HCT116 (cell line): Measurements from ENCODE around the gene PIMREG. TPM values are rescaled to one million over a fixed set of nuclear protein-coding genes. Genes with fewer than 3 reads are reported as not detected.

Experiments
- ATAC-seq: fragments of 200-7000 bp; cut with Tn5 transposase; 2 replicates; pipeline ENCODE4 v1.9.1; 2020; ENCODE audit warnings: mild to moderate bottlenecking, moderate library complexity
- BruUV-seq: library from RNA; stranded (reverse); fragments of 400-500 nt; replicated peaks from 2 replicates; lab custom pipeline; 2021; lab: Mats Ljungman, UMichigan
- CTCF ChIA-PET: fragments of 300-600 bp; sonication (Branson Sonifier 250); formaldehyde crosslinking; loops from one replicate; lab custom pipeline; 2021; ENCODE audit warnings: antibody characterized with exemption; lab: Charles Lee
- POLR2A ChIA-PET: fragments of 300-600, 350-600 bp; sonication (Branson Sonifier 250); formaldehyde crosslinking; loops from one replicate; lab custom pipeline; 2021; ENCODE audit warnings: antibody characterized with exemption; lab: Charles Lee
- RAD21 ChIA-PET, 2 experiments: fragments of 300-600 bp; sonication (Branson Sonifier 250); formaldehyde crosslinking; loops; one replicate each; lab custom pipeline; 2023; ENCODE audit warnings: low total read pairs in 2 of 2; ENCODE audit not compliant: uncharacterized antibody in 2 of 2, unreplicated experiment in 2 of 2, low non-redundant PET in 1 of 2; lab: Charles Lee
- DNase-seq: peaks from one replicate; pipeline ENCODE4 v3.0.0-alpha.2; 2010; ENCODE audit warnings: low read depth, low spot score
- H2AFZ ChIP-seq: fragments of 200-600 bp; shearing (Covaris generic), sonication (generic); 2 replicates; pipeline ENCODE4 v1.6.1; 2017; ENCODE audit warnings: low read depth, mixed run types, mixed read lengths, antibody characterized with exemption, low read length; ENCODE audit not compliant: poor library complexity, severe bottlenecking
- H3K27ac ChIP-seq: 2 replicates; pipeline ENCODE4 v1.5.1; 2012; ENCODE audit warnings: low read depth, low read length
- H3K27me3 ChIP-seq: fragments of 200-600 bp; sonication (generic); 2 replicates; pipeline ENCODE4 v1.6.1; 2016; ENCODE audit warnings: mixed run types, low read length, mixed read lengths; ENCODE audit not compliant: insufficient read depth
- H3K36me3 ChIP-seq, 2 experiments: fragments of 200-500 bp in 1 of 2; fragments of 200-600 bp in 1 of 2; sonication (Bioruptor generic) in 1 of 2; sonication (generic) in 1 of 2; 2 replicates each; pipeline versions ENCODE4 v1.5.1 to v1.6.1; 2014 to 2016; ENCODE audit warnings: low read length in 2 of 2, inconsistent platforms in 1 of 2, mixed read lengths in 1 of 2, mixed run types in 1 of 2; ENCODE audit not compliant: insufficient read depth in 2 of 2, control insufficient read depth in 1 of 2
- H3K4me1 ChIP-seq, 2 experiments: fragments of 200-600 bp in 1 of 2; sonication (generic) in 1 of 2; 2 replicates each; pipeline versions ENCODE4 v1.5.1 to v1.6.1; 2012 to 2017; ENCODE audit warnings: low read length in 2 of 2, inconsistent platforms in 1 of 2, mild to moderate bottlenecking in 1 of 2, mixed read lengths in 1 of 2, mixed run types in 1 of 2, moderate library complexity in 1 of 2; ENCODE audit not compliant: insufficient read depth in 2 of 2, control insufficient read depth in 1 of 2
- H3K4me2 ChIP-seq: fragments of 200-600 bp; sonication (generic); 2 replicates; pipeline ENCODE4 v1.6.1; 2017; ENCODE audit warnings: mixed run types, low read length, mixed read lengths
- H3K4me3 ChIP-seq, 2 experiments: fragments of 200-600 bp in 1 of 2; sonication (generic) in 1 of 2; replicated peaks in 1 of 2; 2 replicates each; pipeline ENCODE4 v1.5.1; 2011 to 2016; ENCODE audit warnings: low read length in 2 of 2, control low read depth in 1 of 2, low read depth in 1 of 2, mild to moderate bottlenecking in 1 of 2, mixed read lengths in 1 of 2, mixed run types in 1 of 2
- H3K79me2 ChIP-seq: fragments of 200-600 bp; sonication (generic); 2 replicates; pipeline ENCODE4 v1.6.1; 2017; ENCODE audit warnings: mild to moderate bottlenecking, mixed run types, low read length, moderate library complexity, mixed read lengths; ENCODE audit not compliant: insufficient read depth
- H3K9ac ChIP-seq: fragments of 200-600 bp; sonication (generic); 2 replicates; pipeline ENCODE4 v1.6.1; 2016; ENCODE audit warnings: low read length, mixed read lengths
- H3K9me2 ChIP-seq: fragments of 200-600 bp; sonication (generic), shearing (Covaris generic); 2 replicates; pipeline ENCODE4 v1.6.1; 2017; ENCODE audit warnings: mixed run types, mild to moderate bottlenecking, moderate library complexity; ENCODE audit not compliant: insufficient read depth
- H3K9me3 ChIP-seq, 2 experiments: fragments of 200-500 bp in 1 of 2; fragments of 200-600 bp in 1 of 2; sonication (Bioruptor generic) in 1 of 2; sonication (generic) in 1 of 2; 2 replicates each; pipeline ENCODE4 v1.6.1; 2014 to 2017; ENCODE audit warnings: low read length in 2 of 2, mixed read lengths in 2 of 2, inconsistent platforms in 1 of 2, low read depth in 1 of 2, mild to moderate bottlenecking in 1 of 2, mixed run types in 1 of 2, moderate library complexity in 1 of 2; ENCODE audit not compliant: control insufficient read depth in 1 of 2, insufficient read depth in 1 of 2
- H4K20me1 ChIP-seq: fragments of 200-600 bp; sonication (generic), shearing (Covaris generic); 2 replicates; pipeline ENCODE4 v1.6.1; 2017; ENCODE audit warnings: mixed run types, mild to moderate bottlenecking, moderate library complexity; ENCODE audit not compliant: insufficient read depth
- CBX3 ChIP-seq: IDR thresholded peaks from 2 replicates; pipeline ENCODE4 v1.6.1; 2012; ENCODE audit warnings: low read depth
- CEBPB ChIP-seq: IDR thresholded peaks from 2 replicates; pipeline ENCODE4 v1.6.1; 2012; ENCODE audit warnings: low read depth
- CTCF ChIP-seq, 3 experiments: fragments of 200-600 bp in 1 of 3; sonication (generic) in 1 of 3; IDR thresholded peaks in 2 of 3; conservative IDR thresholded peaks in 1 of 3; 2 replicates each; pipeline ENCODE4 v1.5.1; 2012 to 2017; ENCODE audit warnings: low read depth in 2 of 3, low read length in 2 of 3, antibody characterized with exemption in 1 of 3, borderline replicate concordance in 1 of 3, control low read depth in 1 of 3, mild to moderate bottlenecking in 1 of 3, mixed read lengths in 1 of 3, mixed run types in 1 of 3, moderate library complexity in 1 of 3; ENCODE audit not compliant: insufficient read depth in 1 of 3
- EGR1 ChIP-seq: IDR thresholded peaks from 2 replicates; pipeline ENCODE4 v1.6.1; 2012; ENCODE audit warnings: low read depth
- EZH2 ChIP-seq: fragments of 200-600 bp; sonication (generic); IDR thresholded peaks from 2 replicates; pipeline ENCODE4 v1.6.1; 2017; ENCODE audit warnings: antibody characterized with exemption, mixed run types
- FOSL1 ChIP-seq: IDR thresholded peaks from 2 replicates; pipeline ENCODE4 v1.6.1; 2012; ENCODE audit warnings: low read depth
- JUND ChIP-seq: IDR thresholded peaks from 2 replicates; pipeline ENCODE4 v1.6.1; 2012
- MAX ChIP-seq: IDR thresholded peaks from 2 replicates; pipeline ENCODE4 v1.6.1; 2012
- POLR2AphosphoS5 ChIP-seq: IDR thresholded peaks from 2 replicates; pipeline ENCODE4 v1.6.1; 2011; ENCODE audit warnings: mild to moderate bottlenecking, low read depth, low read length, moderate library complexity
- RAD21 ChIP-seq: IDR thresholded peaks from 2 replicates; pipeline ENCODE4 v1.6.1; 2012; ENCODE audit warnings: low read depth, mild to moderate bottlenecking
- SIN3A ChIP-seq: IDR thresholded peaks from 2 replicates; pipeline ENCODE4 v1.6.1; 2012; ENCODE audit warnings: low read depth
- SP1 ChIP-seq: IDR thresholded peaks from 2 replicates; pipeline ENCODE4 v1.6.1; 2012; ENCODE audit warnings: low read depth
- SRF ChIP-seq: IDR thresholded peaks from 2 replicates; pipeline ENCODE4 v1.6.1; 2012; ENCODE audit warnings: low read depth
- TCF7L2 ChIP-seq: IDR thresholded peaks from 2 replicates; pipeline ENCODE4 v1.7.0; 2011; ENCODE audit warnings: borderline replicate concordance, inconsistent platforms; ENCODE audit not compliant: insufficient read depth, insufficient read length; ENCODE audit errors: extremely low read depth
- ZBTB33 ChIP-seq: IDR thresholded peaks from 2 replicates; pipeline ENCODE4 v1.6.1; 2011; ENCODE audit warnings: mild to moderate bottlenecking, low read length, moderate library complexity; ENCODE audit not compliant: insufficient replicate concordance; ENCODE audit errors: extremely low read depth
- ZNF274 ChIP-seq: fragments of 200-500 bp; sonication (Bioruptor generic); IDR thresholded peaks from 2 replicates; pipeline ENCODE4 v1.6.1; 2014; ENCODE audit warnings: mild to moderate bottlenecking, low read depth, low read length, inconsistent platforms
- intact Hi-C: fragments of 100-400 bp; cut with micrococcal nuclease; formaldehyde crosslinking; loops from 2 replicates; pipeline ENCODE4 v1.10.0; 2022
- total RNA-seq: library from RNA; stranded (reverse); gene quantifications from one replicate; pipeline ENCODE4 v1.2.1, GENCODE V29; 2021; ENCODE audit not compliant: unreplicated experiment

PIMREG gene
- total RNA-seq, 1 experiment from 2014 or later: 57.0 TPM

- Histone ChIP-seq H3K36me3 (no peaks in the 10 kb centered on the region), H3K9me2 (no peaks in the 10 kb centered on the region), H3K4me1 (peaks cover 0 to 4% of the 10 kb centered on the region in 2 experiments; a peak in 1 of 4 replicates), H3K79me2 (no peaks in the 10 kb centered on the region)
- POLR2A ChIA-PET: no interaction called here
- RAD21 ChIA-PET: no interaction called here
- TF ChIP-seq ZNF274 (no peak), SRF (no peak), EGR1 (no peak)
- TF ChIP-seq, all 23 proteins: peak for 0
- Histone ChIP-seq H3K4me3 (no peak overlapping the region), H2AFZ (no peak overlapping the region), H4K20me1 (no peaks in the 10 kb centered on the region), H3K9me3 (no peaks in the 10 kb centered on the region), H3K9ac (no peak overlapping the region), H3K27ac (no peak overlapping the region), H3K4me2 (no peak overlapping the region), H3K27me3 (no peaks in the 10 kb centered on the region)
- intact Hi-C loops: no loop called here
- BruUV-seq: no TSS peak
- DNase-seq: no peak
- ATAC-seq: no peak
- CTCF ChIA-PET: interaction anchor here (1.6 kb wide), 1 partner anchor 11 kb away, joined by 5 read pairs; no protein-coding TSS in a partner anchor
Measured at GRCh38 chr17:6483507-6483906, 39.3 kb downstream of the PIMREG start.

- Histone ChIP-seq H3K9me2 (no peaks in the 10 kb centered on the region), H3K27ac (no peak overlapping the region), H4K20me1 (no peaks in the 10 kb centered on the region), H3K4me3 (no peak overlapping the region), H3K4me2 (no peak overlapping the region), H3K36me3 (no peaks in the 10 kb centered on the region), H3K79me2 (no peaks in the 10 kb centered on the region), H3K9me3 (no peaks in the 10 kb centered on the region), H3K4me1 (peaks cover 0 to 4% of the 10 kb centered on the region in 2 experiments; a peak in 1 of 4 replicates), H2AFZ (no peak overlapping the region), H3K9ac (no peak overlapping the region), H3K27me3 (no peaks in the 10 kb centered on the region)
- CTCF ChIA-PET: no interaction called here
- intact Hi-C loops: no loop called here
- no peak for DNase-seq
- ATAC-seq: no peak
- BruUV-seq: no TSS peak
- RAD21 ChIA-PET: no interaction called here
- POLR2A ChIA-PET: no interaction called here
- TF ChIP-seq CBX3: no peak
- TF ChIP-seq CEBPB: no peak
- no peak for TF ChIP-seq CTCF (IDR thresholded peaks at IDR 0.05 in 2 of 3, conservative IDR thresholded peaks at IDR 0.05 in 1 of 3; ENCODE audit: borderline replicate concordance in 1 of 3, insufficient read depth in 1 of 3, low read depth in 2 of 3, low read length in 2 of 3)
- TF ChIP-seq RAD21: no peak
- no peak for TF ChIP-seq ZBTB33
- no peak for TF ChIP-seq JUND
- no peak for TF ChIP-seq ZNF274
- TF ChIP-seq EGR1: no peak
- no peak for TF ChIP-seq SP1
- no peak for TF ChIP-seq POLR2AphosphoS5
- no peak for TF ChIP-seq FOSL1
- no peak for TF ChIP-seq SIN3A
- TF ChIP-seq SRF: no peak
- TF ChIP-seq EZH2: no peak
- TF ChIP-seq TCF7L2: no peak
- no peak for TF ChIP-seq MAX
Measured at GRCh38 chr17:6485646-6486412, 41.6 kb downstream of the PIMREG start.
